ENCODE results near the gene PRPF6.

DNA sequence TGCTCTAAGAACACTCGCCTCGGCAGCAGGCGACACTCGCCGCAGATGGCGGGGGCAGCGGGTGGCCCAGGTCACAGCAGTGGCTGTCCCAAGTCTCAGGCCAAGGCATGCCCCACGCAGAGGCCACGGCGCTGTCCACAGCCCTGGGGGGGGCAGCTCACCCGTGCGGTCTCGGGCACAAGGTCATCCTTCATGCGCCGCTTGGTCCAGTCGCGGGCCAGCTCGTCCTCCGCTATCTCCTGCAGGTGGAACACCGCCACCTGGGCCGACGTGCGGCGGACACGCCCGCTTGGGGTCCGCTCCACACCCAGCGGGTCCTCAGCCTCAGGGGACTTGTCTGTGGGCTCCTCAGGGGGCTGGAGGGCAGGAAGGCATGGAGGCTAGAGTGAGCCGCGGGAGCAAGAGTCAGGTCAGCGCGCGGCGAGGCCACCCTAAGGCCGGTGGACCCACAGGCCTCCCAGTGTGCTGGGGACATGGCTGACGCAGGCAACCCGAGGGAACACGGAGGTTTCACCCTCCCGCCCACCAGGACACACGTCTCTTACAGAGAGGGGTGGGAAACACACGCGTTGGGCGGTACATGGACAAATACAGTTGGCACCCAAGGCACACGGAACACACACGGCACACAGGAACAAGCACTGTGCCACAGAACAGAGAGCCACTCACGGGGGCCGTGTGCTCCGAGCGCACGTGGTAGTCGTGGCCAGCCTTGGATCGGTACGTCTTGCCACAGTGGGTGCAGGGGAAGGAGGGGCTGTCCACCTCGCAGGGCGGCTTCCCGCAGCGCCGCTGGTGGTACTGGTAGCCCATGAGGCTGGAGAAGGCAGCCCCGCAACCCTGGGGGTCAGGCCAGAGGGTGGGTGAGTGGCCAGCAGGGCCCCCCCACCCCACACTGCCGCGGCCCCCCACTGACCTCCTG lies 18.2 kb upstream of the PRPF6 start:
- TF ChIP-seq, protein P1, sequence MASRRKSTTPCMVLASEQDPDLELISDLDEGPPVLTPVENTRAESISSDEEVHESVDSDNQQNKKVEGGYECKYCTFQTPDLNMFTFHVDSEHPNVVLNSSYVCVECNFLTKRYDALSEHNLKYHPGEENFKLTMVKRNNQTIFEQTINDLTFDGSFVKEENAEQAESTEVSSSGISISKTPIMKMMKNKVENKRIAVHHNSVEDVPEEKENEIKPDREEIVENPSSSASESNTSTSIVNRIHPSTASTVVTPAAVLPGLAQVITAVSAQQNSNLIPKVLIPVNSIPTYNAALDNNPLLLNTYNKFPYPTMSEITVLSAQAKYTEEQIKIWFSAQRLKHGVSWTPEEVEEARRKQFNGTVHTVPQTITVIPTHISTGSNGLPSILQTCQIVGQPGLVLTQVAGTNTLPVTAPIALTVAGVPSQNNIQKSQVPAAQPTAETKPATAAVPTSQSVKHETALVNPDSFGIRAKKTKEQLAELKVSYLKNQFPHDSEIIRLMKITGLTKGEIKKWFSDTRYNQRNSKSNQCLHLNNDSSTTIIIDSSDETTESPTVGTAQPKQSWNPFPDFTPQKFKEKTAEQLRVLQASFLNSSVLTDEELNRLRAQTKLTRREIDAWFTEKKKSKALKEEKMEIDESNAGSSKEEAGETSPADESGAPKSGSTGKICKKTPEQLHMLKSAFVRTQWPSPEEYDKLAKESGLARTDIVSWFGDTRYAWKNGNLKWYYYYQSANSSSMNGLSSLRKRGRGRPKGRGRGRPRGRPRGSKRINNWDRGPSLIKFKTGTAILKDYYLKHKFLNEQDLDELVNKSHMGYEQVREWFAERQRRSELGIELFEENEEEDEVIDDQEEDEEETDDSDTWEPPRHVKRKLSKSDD (CRISPR knock-in tag; IDR thresholded peaks at IDR 0.05; ENCODE audit: low read depth) = no peak
- TF ChIP-seq ZNF205 (CRISPR knock-in tag; IDR thresholded peaks at IDR 0.05) (no peak), ZNF274 (CRISPR knock-in tag; IDR thresholded peaks at IDR 0.05) (no peak), BHLHE40 (IDR thresholded peaks at IDR 0.05; ENCODE audit: low read length) (no peak), ZSCAN31 (CRISPR knock-in tag; IDR thresholded peaks at IDR 0.05; ENCODE audit: low read depth) (no peak), NFATC3 (CRISPR knock-in tag; IDR thresholded peaks at IDR 0.05) (no peak), MYC (CRISPR knock-in tag; IDR thresholded peaks at IDR 0.05; ENCODE audit: borderline replicate concordance) (no peak), POLR2AphosphoS5 (IDR thresholded peaks at IDR 0.05; ENCODE audit: low read depth, low read length) (no peak), ZNF224 (CRISPR knock-in tag; IDR thresholded peaks at IDR 0.05) (no peak), JUN (CRISPR knock-in tag; IDR thresholded peaks at IDR 0.05) (no peak), TOE1 (CRISPR knock-in tag; IDR thresholded peaks at IDR 0.05) (no peak)
- TF ChIP-seq, protein P2, sequence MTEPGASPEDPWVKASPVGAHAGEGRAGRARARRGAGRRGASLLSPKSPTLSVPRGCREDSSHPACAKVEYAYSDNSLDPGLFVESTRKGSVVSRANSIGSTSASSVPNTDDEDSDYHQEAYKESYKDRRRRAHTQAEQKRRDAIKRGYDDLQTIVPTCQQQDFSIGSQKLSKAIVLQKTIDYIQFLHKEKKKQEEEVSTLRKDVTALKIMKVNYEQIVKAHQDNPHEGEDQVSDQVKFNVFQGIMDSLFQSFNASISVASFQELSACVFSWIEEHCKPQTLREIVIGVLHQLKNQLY (CRISPR knock-in tag; IDR thresholded peaks at IDR 0.05) = no peak
- TF ChIP-seq, protein P3, sequence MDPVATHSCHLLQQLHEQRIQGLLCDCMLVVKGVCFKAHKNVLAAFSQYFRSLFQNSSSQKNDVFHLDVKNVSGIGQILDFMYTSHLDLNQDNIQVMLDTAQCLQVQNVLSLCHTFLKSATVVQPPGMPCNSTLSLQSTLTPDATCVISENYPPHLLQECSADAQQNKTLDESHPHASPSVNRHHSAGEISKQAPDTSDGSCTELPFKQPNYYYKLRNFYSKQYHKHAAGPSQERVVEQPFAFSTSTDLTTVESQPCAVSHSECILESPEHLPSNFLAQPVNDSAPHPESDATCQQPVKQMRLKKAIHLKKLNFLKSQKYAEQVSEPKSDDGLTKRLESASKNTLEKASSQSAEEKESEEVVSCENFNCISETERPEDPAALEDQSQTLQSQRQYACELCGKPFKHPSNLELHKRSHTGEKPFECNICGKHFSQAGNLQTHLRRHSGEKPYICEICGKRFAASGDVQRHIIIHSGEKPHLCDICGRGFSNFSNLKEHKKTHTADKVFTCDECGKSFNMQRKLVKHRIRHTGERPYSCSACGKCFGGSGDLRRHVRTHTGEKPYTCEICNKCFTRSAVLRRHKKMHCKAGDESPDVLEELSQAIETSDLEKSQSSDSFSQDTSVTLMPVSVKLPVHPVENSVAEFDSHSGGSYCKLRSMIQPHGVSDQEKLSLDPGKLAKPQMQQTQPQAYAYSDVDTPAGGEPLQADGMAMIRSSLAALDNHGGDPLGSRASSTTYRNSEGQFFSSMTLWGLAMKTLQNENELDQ (CRISPR knock-in tag; IDR thresholded peaks at IDR 0.05; ENCODE audit: borderline replicate concordance) = no peak
- TF ChIP-seq, protein P4, sequence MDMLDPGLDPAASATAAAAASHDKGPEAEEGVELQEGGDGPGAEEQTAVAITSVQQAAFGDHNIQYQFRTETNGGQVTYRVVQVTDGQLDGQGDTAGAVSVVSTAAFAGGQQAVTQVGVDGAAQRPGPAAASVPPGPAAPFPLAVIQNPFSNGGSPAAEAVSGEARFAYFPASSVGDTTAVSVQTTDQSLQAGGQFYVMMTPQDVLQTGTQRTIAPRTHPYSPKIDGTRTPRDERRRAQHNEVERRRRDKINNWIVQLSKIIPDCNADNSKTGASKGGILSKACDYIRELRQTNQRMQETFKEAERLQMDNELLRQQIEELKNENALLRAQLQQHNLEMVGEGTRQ (IDR thresholded peaks at IDR 0.05; ENCODE audit: low read depth, low read length) = no peak
- TF ChIP-seq, protein P4 (CRISPR knock-in tag; IDR thresholded peaks at IDR 0.05; ENCODE audit: borderline replicate concordance) = no peak

Data from HepG2 (cell line).